Vagina (tissue), 2 donors: Measurements from ENCODE around the gene TTLL11. TPM values are rescaled to one million over a fixed set of nuclear protein-coding genes. Genes with fewer than 3 reads are reported as not detected.
"Not testable (repeated sequence)": the region's sequence is repeated elsewhere in the genome, so short reads cannot be mapped to it uniquely, and the experiment has no call there.

Source experiments
- DNase-seq, 2 donors: peaks; one replicate each; pipeline ENCODE4 v3.0.0-alpha.2; 2017; ENCODE audit errors: extremely low spot score in 2 of 2
- H3K27ac ChIP-seq: fragments of 200-600 bp; sonication (generic); one replicate; pipeline ENCODE4 v1.5.1; 2019
- H3K27me3 ChIP-seq: fragments of 200-600 bp; sonication (generic); one replicate; pipeline ENCODE4 v1.5.1; 2019
- H3K36me3 ChIP-seq, 2 donors: fragments of 200-600 bp; sonication (generic); one replicate each; pipeline ENCODE4 v1.5.1; 2017 to 2019
- H3K4me1 ChIP-seq: fragments of 200-600 bp; sonication (generic); one replicate; pipeline ENCODE4 v1.5.1; 2019
- H3K4me3 ChIP-seq, 2 donors: fragments of 200-600 bp; sonication (generic); 1 replicate in 1 of 2; 2 replicates in 1 of 2; pipeline ENCODE4 v1.5.1; 2016 to 2019
- H3K9me3 ChIP-seq: fragments of 200-600 bp; sonication (generic); one replicate; pipeline ENCODE4 v1.5.1; 2019
- CTCF ChIP-seq, 3 experiments: fragments of 450-650 bp in 2 of 3; fragments of 200-600 bp in 1 of 3; sonication (generic) in 1 of 3; IDR thresholded peaks; one replicate each; pipeline ENCODE4 v1.5.1; 2017 to 2019; ENCODE audit warnings: antibody characterized with exemption in 3 of 3, mild to moderate bottlenecking in 2 of 3, moderate library complexity in 2 of 3
- POLR2A ChIP-seq, 2 donors: fragments of 450-650 bp; IDR thresholded peaks; one replicate each; pipeline ENCODE4 v1.6.1; 2017; ENCODE audit warnings: antibody characterized with exemption in 2 of 2, mild to moderate bottlenecking in 2 of 2, moderate library complexity in 2 of 2
- POLR2AphosphoS5 ChIP-seq, 2 donors: sonication (generic); formaldehyde crosslinking; IDR thresholded peaks; one replicate each; pipeline ENCODE4 v1.9.0; 2017; ENCODE audit warnings: antibody characterized with exemption in 2 of 2, mild to moderate bottlenecking in 2 of 2, low read depth in 1 of 2; ENCODE audit not compliant: insufficient read depth in 1 of 2
- intact Hi-C: fragments of 100-400 bp; cut with DNase I; formaldehyde crosslinking; loops from one replicate; pipeline ENCODE4 v1.15.1; 2023
- total RNA-seq: library from RNA; depleted of rRNA; stranded (reverse); fragments of >200 nt; gene quantifications from one replicate; pipeline ENCODE4 v1.2.3, GENCODE V29; 2016

TTLL11 gene
- total RNA-seq, 1 donor from 2014 or later: 11.0 TPM

- Histone ChIP-seq H3K9me3 (no peaks in the 10 kb centered on the region), H3K36me3 (no peaks in the 10 kb centered on the region), H3K27me3 (no peaks in the 10 kb centered on the region), H3K27ac (no peak overlapping the region), H3K4me1 (no peaks in the 10 kb centered on the region), H3K4me3 (no peak overlapping the region)
- no peak for DNase-seq
- peak in 1 of 2 donors; percentile 30 for TF ChIP-seq POLR2AphosphoS5 (IDR thresholded peaks at IDR 0.05; ENCODE audit: insufficient read depth in 1 of 2, low read depth in 1 of 2)
- no peak for TF ChIP-seq POLR2A (IDR thresholded peaks at IDR 0.05)
- intact Hi-C loops: loop anchor here (10.0 kb wide), 1 partner anchor 231 kb away; no protein-coding TSS in a partner anchor
Measured at GRCh38 chr9:121985792-121986494, 107.2 kb downstream of the TTLL11 start.

- Histone ChIP-seq H3K4me1 (no peaks in the 10 kb centered on the region), H3K27me3 (no peaks in the 10 kb centered on the region), H3K4me3 (no peak overlapping the region), H3K36me3 (no peaks in the 10 kb centered on the region), H3K27ac (peak overlapping the region; percentile 21), H3K9me3 (no peaks in the 10 kb centered on the region)
- no peak for TF ChIP-seq POLR2A (IDR thresholded peaks at IDR 0.05)
- TF ChIP-seq CTCF (IDR thresholded peaks at IDR 0.05): no peak
- TF ChIP-seq POLR2AphosphoS5 (IDR thresholded peaks at IDR 0.05; ENCODE audit: insufficient read depth in 1 of 2, low read depth in 1 of 2): no peak
- intact Hi-C loops: loop anchor here (10.0 kb wide), 1 partner anchor 230 kb away; no protein-coding TSS in a partner anchor
- no peak for DNase-seq
Measured at GRCh38 chr9:121984726-121985402, 108.2 kb downstream of the TTLL11 start.

- no peak overlapping the region for H3K27ac ChIP-seq
- no peaks in the 10 kb centered on the region for H3K4me1 ChIP-seq
- no peaks in the 10 kb centered on the region for H3K36me3 ChIP-seq
- no peaks in the 10 kb centered on the region for H3K9me3 ChIP-seq
- no peak for TF ChIP-seq POLR2A (IDR thresholded peaks at IDR 0.05)
- TF ChIP-seq POLR2AphosphoS5 (IDR thresholded peaks at IDR 0.05; ENCODE audit: insufficient read depth in 1 of 2, low read depth in 1 of 2): no peak
- no peak for TF ChIP-seq CTCF (IDR thresholded peaks at IDR 0.05)
- H3K4me3 ChIP-seq: no peak overlapping the region
- H3K27me3 ChIP-seq: no peaks in the 10 kb centered on the region
- no peak for DNase-seq
- intact Hi-C loops: loop anchor here (10.0 kb wide), 1 partner anchor 229 kb away; no protein-coding TSS in a partner anchor
Measured at GRCh38 chr9:121983736-121984135, 109.4 kb downstream of the TTLL11 start.

- no peak overlapping the region for H3K27ac ChIP-seq
- DNase-seq: no peak
- no peaks in the 10 kb centered on the region for H3K9me3 ChIP-seq
- H3K4me3 ChIP-seq: no peak overlapping the region
- no peaks in the 10 kb centered on the region for H3K27me3 ChIP-seq
- TF ChIP-seq CTCF (IDR thresholded peaks at IDR 0.05): no peak
- TF ChIP-seq POLR2A (IDR thresholded peaks at IDR 0.05): no peak
- TF ChIP-seq POLR2AphosphoS5 (IDR thresholded peaks at IDR 0.05; ENCODE audit: insufficient read depth in 1 of 2, low read depth in 1 of 2): no peak
- intact Hi-C loops: loop anchor here (10.0 kb wide), 1 partner anchor 226 kb away; no protein-coding TSS in a partner anchor
- H3K36me3 ChIP-seq: no peaks in the 10 kb centered on the region
- no peaks in the 10 kb centered on the region for H3K4me1 ChIP-seq
Measured at GRCh38 chr9:121981118-121981883, 111.8 kb downstream of the TTLL11 start.

- not testable (repeated sequence) for H3K27ac ChIP-seq, H3K9me3 ChIP-seq, H3K4me1 ChIP-seq, H3K36me3 ChIP-seq, H3K4me3 ChIP-seq, DNase-seq, H3K27me3 ChIP-seq
- intact Hi-C loops: loop anchor here (10.0 kb wide), 1 partner anchor 226 kb away; no protein-coding TSS in a partner anchor
Measured at GRCh38 chr9:121980665-121981064, 112.4 kb downstream of the TTLL11 start.
